H54 (cell line): ENCODE results near the gene ABHD2.

Experiments used
- DNase-seq: peaks from one replicate; pipeline ENCODE4 v3.0.0; 2011; ENCODE audit warnings: low spot score, mixed read lengths; ENCODE audit not compliant: insufficient read length
- FAIRE-seq: peaks from 3 replicates; lab custom pipeline; 2011; peaks lifted over from hg19 to GRCh38; lab: Jason Lieb, UNC
- POLR2A ChIP-seq: IDR thresholded peaks from 2 replicates; pipeline ENCODE4 v1.6.1; 2011; ENCODE audit warnings: low read depth, mild to moderate bottlenecking, low read length

Gene ABHD2

DNA sequence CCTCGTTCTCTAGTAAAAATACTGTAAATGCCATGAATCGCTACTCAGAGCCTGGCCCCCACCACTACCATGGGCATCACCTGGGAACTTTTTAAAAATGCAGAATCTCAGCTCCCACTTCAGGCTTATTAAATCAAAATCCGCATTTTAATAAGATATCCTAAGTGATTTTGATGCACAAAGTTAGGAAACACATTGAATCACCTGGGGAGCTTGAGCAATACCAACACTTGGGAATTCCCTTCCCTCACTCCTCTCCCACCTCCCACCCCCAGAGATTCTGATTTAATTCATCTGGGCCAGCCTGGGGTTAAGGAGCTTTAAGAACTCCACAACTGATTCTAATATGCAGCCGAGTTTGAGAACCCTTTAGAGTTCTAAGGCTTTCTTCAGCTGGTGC is 106.4 kb downstream of the ABHD2 start:
- no peak for TF ChIP-seq POLR2A
- DNase-seq: no peak
- no peak for FAIRE-seq

DNA sequence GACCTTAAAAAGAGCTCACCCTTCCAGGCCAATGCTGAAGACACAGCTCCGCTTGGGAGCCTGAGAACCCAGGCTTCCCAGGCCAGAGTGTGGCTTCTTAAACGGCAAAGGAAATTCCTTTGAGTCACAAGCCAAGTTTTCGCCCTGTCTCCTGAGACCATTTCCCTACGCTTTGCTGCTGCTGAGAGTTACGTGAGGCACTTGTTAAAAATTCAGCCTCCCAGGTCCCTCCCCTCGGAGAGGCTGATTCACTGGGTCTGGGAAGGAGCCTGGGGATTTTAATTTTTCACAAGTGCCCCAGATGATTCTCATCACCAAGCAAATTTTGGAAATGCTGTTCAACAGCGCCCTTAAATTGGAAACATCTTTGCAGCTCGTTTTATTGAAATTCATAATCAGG is 107.6 kb downstream of the ABHD2 start:
- DNase-seq (no peak), FAIRE-seq (no peak)
- TF ChIP-seq POLR2A: no peak

DNA sequence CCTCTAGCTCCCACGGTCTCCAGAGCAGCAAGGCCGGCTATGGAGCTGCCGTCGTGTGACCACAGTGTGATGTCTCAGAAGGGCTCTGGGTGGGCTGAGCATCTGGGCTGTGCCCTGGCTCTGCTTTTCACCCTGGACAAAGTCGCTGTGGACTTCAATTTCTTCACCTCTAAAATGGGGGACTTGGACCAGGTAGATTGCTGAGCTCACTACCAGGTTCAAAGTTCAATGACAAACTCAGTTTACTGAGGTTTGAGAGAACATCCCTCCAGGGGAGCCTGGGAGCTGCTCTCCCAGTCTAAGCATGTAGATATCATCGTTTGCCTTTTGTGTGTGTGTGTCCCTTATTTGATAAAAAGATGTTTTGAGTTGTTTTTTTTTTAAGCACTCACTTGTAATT is 108.0 kb downstream of the ABHD2 start:
- DNase-seq: no peak
- TF ChIP-seq POLR2A: no peak

DNA sequence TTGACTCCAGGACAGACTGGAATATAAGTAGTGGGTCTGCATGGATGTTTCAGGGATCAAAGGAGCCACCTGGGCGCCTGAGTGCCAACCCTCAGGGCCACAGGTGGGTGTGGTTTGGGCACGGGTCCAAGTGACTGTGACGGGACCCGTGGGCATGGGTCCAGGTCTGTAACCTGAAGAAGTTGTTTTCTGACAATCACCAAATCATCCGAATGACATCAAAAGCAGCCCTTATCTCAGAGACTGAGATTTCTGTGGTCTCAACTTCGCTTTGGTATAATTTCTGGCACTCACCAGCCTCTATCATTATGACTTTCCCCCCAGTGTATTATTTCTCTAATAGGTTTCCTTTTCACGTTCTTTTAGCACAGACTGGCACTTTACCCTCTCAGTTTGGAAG is 108.7 kb downstream of the ABHD2 start:
- no peak for TF ChIP-seq POLR2A
- FAIRE-seq: no peak
- DNase-seq: no peak

More for the DNA sequence above, 108.0 kb downstream of the ABHD2 start:
- no peak for FAIRE-seq

DNA sequence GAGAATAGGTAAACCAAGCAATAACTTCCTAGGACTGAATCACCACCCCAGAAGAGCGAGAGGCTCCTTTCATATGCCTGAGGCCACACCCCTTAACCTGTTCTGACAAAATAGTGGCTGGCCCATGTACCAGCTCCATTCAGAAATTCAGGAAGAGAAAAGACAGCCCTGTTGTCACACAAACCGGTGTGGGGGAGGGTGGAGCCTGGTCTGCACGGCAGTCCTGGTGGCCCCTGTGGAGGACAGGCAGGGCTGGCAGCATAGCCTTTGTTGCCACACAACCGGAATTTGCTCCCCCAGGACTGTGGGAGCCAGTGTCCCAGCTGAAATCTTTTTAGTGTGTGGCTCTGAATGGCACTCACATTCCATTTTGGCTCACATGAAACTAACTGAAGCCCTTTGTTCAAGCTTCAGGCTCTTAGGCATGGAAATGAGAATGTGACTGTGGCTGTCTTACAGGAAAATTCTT is 109.3 kb downstream of the ABHD2 start:
- FAIRE-seq (no peak), DNase-seq (no peak)
- no peak for TF ChIP-seq POLR2A

DNA sequence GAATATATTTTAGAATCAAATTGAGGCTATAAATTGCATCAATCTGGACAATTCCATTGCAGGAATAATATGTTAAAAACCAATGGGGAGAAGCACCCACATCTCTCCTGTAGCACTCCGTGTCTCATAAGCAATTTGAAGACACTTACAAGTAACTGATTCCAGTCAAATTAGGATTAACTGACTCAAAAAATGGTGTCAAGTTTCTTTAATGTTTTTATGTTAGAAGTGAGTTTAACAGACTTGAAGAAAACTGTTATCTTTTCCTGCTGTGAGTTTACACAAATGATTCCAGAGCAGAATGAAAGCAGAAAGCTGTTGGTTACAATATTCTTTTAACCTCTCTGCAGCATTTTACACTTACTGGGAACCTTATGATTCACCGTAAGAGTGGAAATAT is 109.9 kb downstream of the ABHD2 start:
- FAIRE-seq: no peak

DNA sequence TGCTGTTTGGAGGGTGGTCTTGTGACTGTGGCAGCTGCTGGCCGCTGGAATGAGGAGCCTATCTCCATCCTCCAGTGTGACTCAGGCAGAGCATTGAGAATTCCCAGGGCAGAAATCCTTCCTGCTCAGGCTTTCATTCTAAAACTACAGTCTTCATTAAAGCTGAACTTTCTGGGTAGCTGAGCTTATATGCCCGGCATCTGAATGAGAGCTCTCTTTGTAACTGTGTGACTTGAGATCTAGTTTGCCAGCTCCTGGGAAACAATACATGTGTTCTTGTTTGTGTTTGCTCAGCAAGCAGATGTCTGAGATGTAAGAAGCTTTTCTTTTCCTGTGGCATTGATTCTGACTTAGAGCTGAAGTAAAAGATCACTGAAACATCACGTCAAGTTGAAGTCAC is 110.7 kb downstream of the ABHD2 start:
- DNase-seq: no peak
- FAIRE-seq: no peak
- no peak for TF ChIP-seq POLR2A

More for the DNA sequence above, 109.9 kb downstream of the ABHD2 start:
- no peak for DNase-seq
- TF ChIP-seq POLR2A: no peak

DNA sequence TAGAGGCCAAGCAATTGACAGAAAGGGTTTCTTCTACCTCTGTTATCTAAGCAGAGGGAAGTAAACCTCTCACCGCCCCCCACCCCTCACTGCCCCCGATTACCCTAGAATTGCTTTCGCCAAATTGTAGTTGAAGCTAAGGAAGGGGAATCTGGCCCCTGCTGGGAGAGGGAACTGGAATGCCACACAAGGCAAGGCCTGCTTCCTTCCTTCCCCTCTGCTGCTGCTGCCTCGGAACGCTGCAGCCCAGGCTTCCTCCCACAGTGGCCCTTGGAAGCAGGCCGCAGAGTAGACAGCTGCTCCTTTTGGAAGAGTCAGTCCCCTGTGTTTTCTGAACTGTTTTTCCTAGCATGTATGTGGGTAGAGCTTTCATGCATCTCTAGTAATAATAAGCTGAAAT is 111.5 kb downstream of the ABHD2 start:
- FAIRE-seq (no peak), DNase-seq (no peak)
- TF ChIP-seq POLR2A: no peak

DNA sequence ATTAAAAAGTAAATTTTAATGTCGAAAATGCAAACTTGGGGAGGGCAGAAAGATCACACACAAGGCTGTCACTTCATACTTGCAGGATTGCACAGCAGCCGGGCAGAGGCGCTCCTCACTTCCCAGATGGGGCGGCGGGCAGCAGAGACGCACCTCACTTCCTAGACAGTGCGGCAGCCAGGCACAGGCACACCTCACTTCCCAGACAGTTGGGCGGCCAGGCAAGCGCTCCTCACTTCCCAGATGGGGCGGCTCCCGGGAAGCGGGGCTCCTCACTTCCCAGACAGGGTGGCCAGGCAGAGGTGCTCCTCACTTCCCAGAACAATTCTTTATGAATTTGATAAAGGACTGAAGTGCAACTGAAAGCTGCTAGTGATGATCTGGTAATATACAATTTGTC is 111.9 kb downstream of the ABHD2 start:
- no peak for FAIRE-seq
- no peak for DNase-seq
- TF ChIP-seq POLR2A: no peak

DNA sequence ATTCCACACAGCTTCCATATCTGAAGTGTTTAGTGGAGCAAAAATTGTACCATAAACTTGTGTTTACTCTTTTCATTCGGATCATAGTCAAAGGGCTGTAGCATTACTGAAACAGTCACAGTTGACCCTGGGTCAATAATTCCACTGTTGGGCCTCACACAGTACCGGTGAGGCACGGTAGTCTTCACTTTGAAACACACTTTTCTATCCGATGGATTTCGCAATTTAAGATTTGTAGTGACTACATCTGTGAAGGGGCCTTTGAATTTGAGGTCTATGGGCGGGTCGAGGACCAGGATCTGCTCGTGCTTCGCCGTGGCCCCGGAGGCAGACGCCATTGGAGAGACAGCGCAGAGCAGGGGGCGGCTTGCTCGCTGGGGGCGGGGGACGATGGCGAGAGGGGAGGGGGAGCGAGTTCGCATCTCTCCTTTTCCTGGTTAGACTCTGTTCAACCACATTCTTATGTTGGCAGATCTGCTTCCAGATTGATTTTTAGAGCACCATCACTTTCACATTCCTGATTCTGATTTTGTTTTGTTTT is 113.3 kb downstream of the ABHD2 start:
- no peak for FAIRE-seq
- DNase-seq: no peak
- TF ChIP-seq POLR2A: no peak

DNA sequence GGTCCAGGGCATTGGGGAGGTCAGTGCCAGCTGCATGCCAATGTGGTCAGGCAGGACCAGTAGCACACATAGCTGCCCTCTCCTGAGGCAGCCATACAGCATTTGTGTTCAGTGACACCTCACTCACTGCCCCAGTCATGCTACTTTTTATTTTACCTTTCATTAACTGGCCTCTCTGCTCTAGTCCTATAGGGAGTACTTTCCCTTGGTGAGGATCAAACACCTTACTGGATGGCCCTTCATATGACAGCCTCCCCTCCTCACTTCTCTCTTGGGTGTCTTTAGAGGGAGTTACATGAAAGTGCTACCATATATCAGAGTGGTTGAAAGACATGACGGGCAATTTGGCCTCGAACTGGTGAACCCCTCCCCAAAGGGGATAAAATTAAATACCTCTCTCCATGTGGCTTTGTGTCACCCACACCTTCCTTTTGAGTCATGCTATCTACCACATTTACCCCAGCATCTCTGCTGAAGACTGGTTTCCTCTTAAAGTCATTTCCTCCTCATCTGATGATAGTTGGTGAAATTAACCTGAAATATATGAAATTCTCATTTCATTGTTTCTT is 115.5 kb downstream of the ABHD2 start:
- TF ChIP-seq POLR2A: no peak
- DNase-seq (no peak), FAIRE-seq (no peak)

DNA sequence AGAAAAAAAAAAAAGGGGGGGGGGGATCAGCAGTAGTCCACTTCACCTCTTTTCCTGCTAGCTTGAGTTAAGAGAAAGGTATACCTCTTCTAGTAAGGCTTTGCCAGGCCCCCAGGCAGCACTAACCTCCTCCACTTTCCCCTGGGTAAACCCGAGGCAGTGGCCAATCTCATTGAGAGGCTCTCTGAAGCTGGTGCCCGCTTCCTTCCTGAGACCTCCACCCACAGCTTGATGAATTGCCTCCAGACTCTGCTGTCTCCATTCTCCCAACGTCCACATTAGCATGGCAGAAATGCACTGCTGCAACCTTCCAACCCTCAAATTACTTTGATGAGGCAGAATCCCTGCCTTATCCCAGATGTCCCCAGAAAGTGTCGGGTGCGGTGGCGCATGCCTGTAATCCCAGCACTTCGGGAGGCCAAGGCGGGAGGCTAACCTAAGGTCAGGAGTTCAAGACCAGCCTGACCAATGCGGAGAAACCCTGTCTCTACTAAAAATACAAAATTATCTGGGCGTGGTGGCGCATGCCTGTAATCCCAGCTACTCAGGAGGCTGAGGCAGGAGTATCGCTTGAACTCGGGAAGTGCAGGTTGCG is 117.8 kb downstream of the ABHD2 start:
- no peak for TF ChIP-seq POLR2A
- DNase-seq (no peak), FAIRE-seq (no peak)

DNA sequence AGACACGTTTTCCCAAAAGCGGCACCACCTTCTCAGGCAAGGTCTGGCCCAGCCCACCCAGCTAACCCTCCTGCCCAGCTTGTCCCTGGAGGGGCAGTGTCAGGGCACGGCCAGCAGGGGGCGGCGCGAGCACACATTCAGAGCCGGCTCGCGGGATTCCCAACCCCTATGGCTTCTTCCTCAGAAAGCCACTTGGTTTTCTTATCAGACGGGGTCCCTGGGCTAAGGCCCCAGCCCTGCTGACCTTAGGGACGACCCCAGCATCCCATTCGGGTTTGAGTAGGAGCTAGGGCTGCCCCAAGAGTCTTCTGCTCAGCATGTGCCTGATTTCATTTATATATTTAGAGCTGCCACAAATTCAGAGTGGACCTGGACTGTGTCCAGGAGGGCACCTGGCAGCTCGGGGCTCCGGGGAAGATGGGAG is 118.7 kb downstream of the ABHD2 start:
- peak; percentile 73 for DNase-seq
- FAIRE-seq: no peak
- TF ChIP-seq POLR2A: no peak

DNA sequence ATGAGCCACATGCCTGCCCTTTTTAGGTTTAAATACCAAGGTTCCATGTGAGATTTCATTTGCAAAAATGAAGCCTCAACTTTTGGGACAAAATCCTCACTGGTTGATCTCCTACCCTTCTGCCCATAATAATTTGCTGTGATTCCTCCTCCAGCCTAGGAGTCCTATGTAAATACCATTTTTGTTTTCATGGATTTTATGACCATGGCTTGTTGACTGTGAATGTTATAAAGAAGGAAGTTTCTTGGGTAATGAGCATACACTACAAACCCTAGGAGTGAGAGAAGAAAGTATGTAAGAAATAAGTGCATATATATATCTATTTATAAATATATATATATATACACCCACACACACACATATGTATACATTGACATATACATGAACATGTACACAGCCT is 120.0 kb downstream of the ABHD2 start:
- no peak for FAIRE-seq
- TF ChIP-seq POLR2A: no peak
- DNase-seq: no peak

DNA sequence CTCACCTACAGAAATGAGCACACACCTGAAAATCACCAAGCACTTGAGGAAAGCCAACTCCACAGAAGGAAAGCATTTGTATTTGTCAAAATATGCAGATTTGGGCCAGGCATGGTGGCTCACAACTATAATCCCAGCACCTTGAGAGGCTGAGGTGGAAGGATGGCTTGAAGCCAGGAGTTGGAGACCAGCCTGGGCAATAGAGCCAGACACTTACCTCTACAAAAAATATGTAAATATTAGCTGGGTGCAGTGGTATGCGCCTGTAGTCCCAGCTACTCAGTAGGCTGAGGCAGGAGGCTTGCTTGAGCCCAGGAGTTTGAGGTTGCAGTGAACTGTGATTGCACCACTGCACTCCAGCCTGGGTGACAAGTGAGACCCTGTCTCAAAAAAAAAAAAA is 120.8 kb downstream of the ABHD2 start:
- TF ChIP-seq POLR2A: no peak
- no peak for DNase-seq
- FAIRE-seq: no peak
